Omental fat pad (tissue), 4 donors: ENCODE results near the gene HMSD. TPM values are rescaled to one million over a fixed set of nuclear protein-coding genes. Genes with fewer than 3 reads are reported as not detected.

ENCODE experiments used
- ATAC-seq: fragments of 150-250 bp; one replicate; pipeline ENCODE4 v1.9.1; 2016; ENCODE audit warnings: mild to moderate bottlenecking, moderate library complexity; ENCODE audit not compliant: low FRiP score
- DNase-seq: peaks from one replicate; pipeline ENCODE4 v3.0.0-alpha.2; 2019; ENCODE audit warnings: low spot score
- CTCF ChIP-seq, 3 donors: fragments of 450-650 bp; IDR thresholded peaks; one replicate each; pipeline ENCODE4 v1.5.1; 2016 to 2017; ENCODE audit warnings: antibody characterized with exemption in 3 of 3, mild to moderate bottlenecking in 3 of 3, moderate library complexity in 2 of 3
- total RNA-seq, 4 donors: library from RNA; depleted of rRNA; stranded (reverse); fragments of >200 nt; gene quantifications; one replicate each; pipeline ENCODE4 v1.1.0, GENCODE V29; 2016

The HMSD gene
- total RNA-seq: 1 to 10 TPM in 1 of 4 donors, under 1 TPM in 2, not detected in 1; 0.38 to 1.6 (median 0.72) TPM

GRCh38 chr18:63949068-63949737 is at the start of gene HMSD:
Gene HMSD (plus strand): TSS chr18:63949301. CDS start chr18:63953456, 4,155 bp downstream.
- ATAC-seq: peak; percentile 96
- no peak for DNase-seq
- no peak for TF ChIP-seq CTCF (IDR thresholded peaks at IDR 0.05)

GRCh38 chr18:63903851-63904570 is 45.1 kb upstream of the HMSD start:
- no peak for DNase-seq
- ATAC-seq: no peak
- no peak for TF ChIP-seq CTCF (IDR thresholded peaks at IDR 0.05)

GRCh38 chr18:63904694-63905093 is 44.4 kb upstream of the HMSD start:
- no peak for TF ChIP-seq CTCF (IDR thresholded peaks at IDR 0.05)
- DNase-seq (no peak), ATAC-seq (no peak)

- DNase-seq (no peak), ATAC-seq (no peak)
- TF ChIP-seq CTCF (IDR thresholded peaks at IDR 0.05): no peak
Observed at GRCh38 chr18:63905361-63905760, 43.7 kb upstream of the HMSD start.

GRCh38 chr18:63906056-63906455 is 43.0 kb upstream of the HMSD start:
- ATAC-seq (no peak), DNase-seq (no peak)
- no peak for TF ChIP-seq CTCF (IDR thresholded peaks at IDR 0.05)

GRCh38 chr18:63907664-63908063 is 41.4 kb upstream of the HMSD start, which contains the start of gene SERPINB10:
Gene SERPINB10 (plus strand): TSS chr18:63907958. CDS start chr18:63915511, 7,553 bp downstream.
- no peak for TF ChIP-seq CTCF (IDR thresholded peaks at IDR 0.05)
- ATAC-seq (peak; percentile 84), DNase-seq (no peak)
